Fibroblast of lung (primary cell): Measurements from ENCODE around the gene CDC42SE1.

Source experiments
- CTCF ChIP-seq, 2 donors: IDR thresholded peaks in 1 of 2; conservative IDR thresholded peaks in 1 of 2; 1 replicate in 1 of 2; 2 replicates in 1 of 2; pipeline ENCODE4 v1.5.1; 2011 to 2012; ENCODE audit warnings: low read length in 2 of 2, control low read depth in 1 of 2, inconsistent platforms in 1 of 2, low read depth in 1 of 2, mild to moderate bottlenecking in 1 of 2
- EZH2 ChIP-seq: IDR thresholded peaks from 2 replicates; pipeline ENCODE4 v1.5.1; 2012; ENCODE audit warnings: low read length, control low read depth, mild to moderate bottlenecking; ENCODE audit errors: missing control alignments

- TF ChIP-seq CTCF (conservative IDR thresholded peaks at IDR 0.05 in 1 of 2, IDR thresholded peaks at IDR 0.05 in 1 of 2; ENCODE audit: low read depth in 1 of 2, low read length in 2 of 2) (no peak), EZH2 (no peak)
Measured at GRCh38 chr1:151065089-151065645, 5.7 kb upstream of the CDC42SE1 start.
